ENCODE data around the gene SLC39A3.

SLC39A3 gene

DNA sequence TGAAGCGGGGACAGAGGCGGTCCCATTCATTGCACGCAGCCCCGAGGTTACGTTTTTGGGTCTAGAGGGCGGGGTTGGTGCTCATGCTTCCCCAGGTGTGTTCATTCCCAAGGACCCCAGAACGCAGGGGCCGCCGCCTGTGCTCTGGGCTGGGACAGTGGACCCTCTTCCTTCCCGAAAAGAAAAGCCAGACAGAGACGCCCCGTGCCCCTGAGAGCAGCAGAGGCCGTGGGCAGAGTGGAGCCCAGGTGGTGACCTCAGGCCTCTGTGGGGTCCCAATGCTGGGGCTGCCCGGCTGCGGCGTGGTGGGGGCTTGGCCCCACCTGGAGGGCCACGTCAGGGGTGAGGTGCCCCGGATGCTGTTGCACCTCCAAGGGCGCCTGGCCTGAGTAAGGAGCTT is 27.9 kb upstream of the SLC39A3 start:
- no peak for DNase-seq

DNA sequence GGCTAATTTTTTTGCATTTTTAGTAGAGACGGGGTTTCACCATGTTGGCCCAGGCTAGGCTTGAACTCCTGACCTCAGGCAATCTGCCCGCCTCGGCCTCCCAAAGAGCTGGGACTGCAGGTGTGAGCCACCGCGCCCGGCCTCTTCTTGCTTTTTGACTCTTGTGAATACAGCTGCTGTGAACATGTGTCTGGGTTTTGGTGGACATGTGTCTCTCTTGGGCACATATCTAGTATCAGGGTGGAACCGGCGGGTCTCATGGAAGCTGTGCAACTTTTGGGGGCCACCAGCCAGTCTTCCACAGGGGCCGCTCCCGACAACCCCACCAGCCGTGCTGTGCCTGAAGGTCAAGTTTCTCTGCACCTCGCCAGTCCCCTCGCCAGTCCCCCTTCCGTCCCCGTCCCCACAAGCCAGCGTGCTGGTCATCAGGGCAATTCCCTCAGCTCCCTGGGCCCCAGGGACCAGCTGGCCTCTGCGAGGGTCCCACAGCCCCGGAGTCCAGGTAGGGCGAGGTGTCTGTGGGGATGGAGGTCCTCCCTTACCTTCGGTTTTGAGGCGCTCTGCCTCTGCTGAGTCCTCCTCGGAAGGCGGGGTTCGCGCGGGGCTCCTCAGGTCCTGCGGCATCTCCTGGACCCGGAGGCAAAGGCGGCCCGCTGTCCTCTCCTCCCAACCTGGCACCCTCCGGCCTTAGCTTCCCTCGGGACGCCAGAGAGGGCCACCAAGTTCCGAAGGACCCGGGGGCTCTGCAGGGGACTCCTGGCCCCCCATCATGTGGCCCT is 27.0 kb upstream of the SLC39A3 start:
- no peak for DNase-seq

DNA sequence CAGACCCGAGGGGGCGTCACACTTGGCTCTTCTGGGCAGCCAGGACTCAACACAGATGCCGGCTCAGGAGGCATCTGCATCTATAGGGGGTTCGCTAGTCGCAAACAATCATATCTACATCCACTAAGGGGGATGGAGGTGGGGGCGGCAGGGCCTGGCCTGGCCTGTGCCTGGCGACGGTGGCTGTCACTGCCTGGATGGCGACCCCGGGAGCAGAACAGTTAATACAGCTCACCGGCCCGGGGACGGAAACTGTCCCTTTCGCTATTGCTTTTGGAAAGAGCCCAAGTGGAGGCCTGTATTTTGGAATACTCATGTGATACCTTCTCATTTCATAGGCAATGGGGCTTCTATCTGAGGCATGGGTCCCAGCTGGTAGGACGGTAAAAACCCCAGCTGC is 25.6 kb upstream of the SLC39A3 start:
- DNase-seq: no peak

DNA sequence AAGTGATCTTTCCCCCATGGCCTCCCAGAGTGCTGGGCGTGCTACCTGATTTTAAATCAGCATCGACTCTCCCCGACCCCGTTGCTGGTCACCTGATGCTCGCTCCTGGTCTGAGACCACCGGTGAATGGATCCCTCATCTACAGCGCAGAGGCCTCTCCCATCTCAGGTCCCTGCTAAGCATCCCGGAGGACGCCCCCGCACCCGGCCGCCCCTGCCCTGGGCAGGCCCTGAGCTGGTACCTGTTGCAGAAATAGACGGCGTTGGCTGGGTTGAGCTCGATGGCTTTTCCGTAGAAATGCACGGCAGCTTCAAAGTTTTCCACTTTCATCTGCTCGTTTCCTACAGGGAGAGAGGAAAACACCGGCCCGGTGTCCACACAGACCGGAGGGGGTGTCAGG is 25.1 kb upstream of the SLC39A3 start:
- no peak for DNase-seq

DNA sequence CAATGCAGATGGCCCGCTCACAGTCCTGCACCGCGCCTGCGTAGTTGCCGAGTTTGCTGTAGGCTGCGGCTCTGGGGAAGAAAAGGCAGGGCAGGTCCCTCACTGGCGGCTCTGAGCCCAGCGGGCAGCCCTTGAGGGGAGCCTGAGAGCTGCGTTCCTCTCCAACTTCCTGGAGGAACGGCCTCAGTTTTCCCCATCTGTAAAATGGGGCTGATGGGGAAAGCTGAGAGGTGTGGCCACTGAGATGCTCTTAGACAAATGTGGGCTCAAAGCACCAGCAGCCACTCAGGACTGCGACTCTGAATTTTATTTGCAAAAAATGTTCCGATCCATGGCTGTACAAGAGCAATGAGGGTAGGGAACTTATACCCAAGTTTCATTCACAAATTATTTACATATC is 23.9 kb upstream of the SLC39A3 start:
- no peak for DNase-seq

DNA sequence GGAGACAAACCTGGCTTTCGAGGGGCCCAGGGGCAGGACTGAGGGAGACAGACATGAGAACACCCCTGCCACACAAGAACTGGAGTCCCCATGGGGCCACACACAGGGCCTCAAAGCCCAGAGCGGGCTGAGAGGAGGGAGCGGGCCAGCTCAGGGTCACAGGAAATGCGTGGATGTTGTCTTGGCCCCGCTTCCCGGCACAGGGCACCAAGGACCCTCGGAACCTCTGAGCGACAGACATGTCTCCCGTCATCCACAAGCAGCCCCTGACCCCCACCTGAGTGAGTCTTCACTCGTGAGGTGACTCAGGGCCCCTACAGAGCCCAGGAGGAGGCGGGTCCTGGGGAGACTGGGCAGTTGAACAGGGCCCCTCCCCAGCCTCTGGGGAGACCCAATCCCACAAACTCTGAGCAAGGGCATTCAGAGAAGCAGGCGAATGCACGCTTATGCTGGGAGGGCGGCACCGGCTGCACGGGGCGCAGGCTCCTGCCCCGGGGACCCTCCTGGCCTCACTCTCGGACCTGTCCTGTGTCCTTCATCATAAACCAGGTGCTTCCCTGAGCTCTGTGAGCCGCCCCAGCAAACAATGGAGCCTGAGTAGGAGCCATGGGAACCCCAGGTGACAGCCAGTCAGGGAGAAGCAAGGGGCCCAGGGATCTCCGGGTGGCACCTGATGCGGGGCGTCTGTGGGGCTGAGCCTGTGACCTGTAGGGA is 23.1 kb upstream of the SLC39A3 start:
- DNase-seq: no peak

DNA sequence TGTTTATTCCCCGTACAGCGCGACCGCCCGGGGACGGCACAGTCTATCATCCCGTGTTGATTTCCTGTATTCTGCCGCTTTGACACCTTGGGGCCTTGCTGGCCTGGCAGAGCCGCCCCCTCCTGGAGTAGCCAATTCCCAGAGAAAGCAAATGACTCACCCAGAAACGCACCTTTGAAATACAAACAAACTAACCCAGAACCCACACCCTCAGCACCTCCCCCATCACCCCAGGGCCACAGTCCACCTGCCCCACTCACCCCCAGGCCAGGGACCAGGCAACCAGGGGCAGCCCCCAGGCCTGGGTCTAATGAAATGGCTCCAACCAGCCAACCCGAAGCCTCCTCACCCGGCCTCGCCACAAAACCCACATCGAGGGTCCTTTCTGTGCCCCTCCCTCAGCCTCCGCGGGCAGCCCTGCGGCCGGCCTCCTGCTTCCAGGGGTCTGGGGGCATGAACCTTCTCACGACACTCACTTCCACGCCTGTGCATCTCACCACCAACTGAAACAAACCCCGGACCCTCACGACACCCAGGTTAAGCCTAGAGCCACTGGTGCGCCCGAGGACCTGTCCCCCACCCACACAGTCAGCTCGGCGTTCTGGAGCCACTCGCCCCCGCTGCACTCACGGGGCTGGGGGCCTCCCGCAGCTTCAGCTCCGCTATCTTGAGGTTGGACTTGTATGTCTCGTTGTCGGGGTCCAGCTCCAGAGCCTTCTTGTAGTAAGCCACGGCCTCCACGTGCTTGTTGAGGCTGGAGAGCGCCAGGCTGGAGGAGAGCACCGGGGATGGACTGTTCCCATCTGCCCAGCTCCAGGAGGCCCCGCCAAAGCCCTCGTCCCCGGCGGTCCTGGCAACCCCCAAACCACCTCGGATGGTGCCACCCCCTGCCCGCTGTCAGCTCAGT is 22.3 kb upstream of the SLC39A3 start:
- no peak for DNase-seq

DNA sequence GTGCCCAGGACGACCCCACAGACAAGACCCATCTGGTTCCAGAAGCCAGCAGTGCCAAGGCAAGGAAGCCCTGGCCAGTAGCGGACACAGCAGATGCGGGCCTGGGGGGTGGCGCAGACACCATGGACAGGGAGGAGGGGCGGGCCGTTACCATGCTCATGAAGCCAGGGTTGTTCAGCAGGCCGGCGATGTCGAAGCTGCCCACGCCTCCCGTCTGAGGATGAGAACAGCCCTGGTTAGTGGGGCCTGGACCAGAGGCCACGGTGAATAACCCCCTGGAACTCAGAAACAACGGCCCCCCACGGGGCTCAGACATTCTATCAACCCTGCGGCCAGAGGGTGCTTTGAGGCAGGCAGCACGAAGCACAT is 21.5 kb upstream of the SLC39A3 start:
- no peak for DNase-seq

DNA sequence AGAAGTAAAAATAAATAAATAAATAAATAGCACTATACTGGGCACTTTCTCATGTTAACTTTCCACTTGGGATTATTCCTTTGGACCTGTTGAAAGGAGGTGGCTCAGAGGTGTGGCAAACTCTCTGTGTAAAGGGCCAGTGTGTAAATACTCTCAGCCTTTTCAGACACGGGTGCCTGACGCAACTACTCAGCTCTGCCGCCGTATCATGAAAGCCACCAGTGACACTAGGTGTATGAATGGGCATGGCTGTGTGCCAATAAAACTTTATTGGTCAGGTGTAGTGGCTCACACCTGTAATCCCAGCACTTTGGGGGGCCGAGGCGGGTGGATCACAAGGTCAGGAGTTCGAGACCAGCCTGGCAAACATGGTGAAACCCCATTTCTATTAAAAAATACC is 20.1 kb upstream of the SLC39A3 start:
- no peak for DNase-seq

DNA sequence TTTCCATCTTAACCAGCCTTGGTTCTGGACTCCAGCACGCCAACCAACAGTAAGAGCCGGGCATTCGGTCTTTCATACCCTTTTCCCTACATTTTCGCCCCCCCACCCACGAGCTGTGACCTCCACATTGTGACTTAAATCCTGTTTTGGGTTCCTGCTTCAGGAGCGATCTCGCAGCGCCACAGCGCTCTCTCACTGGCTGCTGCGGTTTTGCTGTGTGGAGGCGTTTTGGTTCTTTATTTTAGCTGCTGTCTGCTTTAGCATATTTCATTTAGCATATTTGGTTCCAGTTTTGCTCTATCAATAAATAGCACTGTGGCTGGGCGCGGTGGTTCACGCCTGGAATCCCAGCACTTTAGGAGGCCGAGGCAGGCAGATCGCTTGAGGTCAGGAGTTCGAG is 19.5 kb upstream of the SLC39A3 start:
- no peak for DNase-seq

DNA sequence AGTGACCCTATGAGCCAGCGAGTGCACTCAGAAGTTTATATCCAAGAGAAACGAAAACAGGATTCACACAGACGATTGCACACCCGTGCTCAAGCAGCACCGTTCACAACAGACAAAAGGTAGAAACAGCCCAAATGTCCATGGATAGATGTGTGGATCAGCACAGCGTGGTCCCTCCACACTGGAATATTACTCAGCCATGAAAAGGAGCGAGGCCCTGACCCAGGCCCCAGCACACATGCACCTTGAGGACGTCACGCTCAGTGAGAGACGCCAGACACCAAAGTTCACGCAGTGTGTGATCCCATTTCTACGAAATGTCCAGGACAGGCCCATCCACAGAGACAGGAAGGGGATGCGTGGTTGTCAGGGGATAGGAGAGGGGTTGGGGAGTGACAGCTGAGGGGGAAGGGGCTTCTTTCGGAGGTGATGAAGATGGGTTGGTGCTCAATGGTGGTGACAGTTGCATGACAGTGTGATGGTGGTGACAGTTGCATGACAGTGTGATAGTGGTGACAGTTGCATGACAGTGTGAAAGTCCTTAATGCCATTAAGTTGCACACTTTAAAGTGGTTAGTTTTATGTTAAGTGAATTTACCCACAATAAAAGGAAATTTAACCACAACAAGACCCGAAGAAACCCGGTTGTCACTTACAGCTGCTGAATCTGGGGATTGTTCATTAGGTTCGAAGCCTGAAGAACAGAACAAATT is 18.9 kb upstream of the SLC39A3 start:
- no peak for DNase-seq

DNA sequence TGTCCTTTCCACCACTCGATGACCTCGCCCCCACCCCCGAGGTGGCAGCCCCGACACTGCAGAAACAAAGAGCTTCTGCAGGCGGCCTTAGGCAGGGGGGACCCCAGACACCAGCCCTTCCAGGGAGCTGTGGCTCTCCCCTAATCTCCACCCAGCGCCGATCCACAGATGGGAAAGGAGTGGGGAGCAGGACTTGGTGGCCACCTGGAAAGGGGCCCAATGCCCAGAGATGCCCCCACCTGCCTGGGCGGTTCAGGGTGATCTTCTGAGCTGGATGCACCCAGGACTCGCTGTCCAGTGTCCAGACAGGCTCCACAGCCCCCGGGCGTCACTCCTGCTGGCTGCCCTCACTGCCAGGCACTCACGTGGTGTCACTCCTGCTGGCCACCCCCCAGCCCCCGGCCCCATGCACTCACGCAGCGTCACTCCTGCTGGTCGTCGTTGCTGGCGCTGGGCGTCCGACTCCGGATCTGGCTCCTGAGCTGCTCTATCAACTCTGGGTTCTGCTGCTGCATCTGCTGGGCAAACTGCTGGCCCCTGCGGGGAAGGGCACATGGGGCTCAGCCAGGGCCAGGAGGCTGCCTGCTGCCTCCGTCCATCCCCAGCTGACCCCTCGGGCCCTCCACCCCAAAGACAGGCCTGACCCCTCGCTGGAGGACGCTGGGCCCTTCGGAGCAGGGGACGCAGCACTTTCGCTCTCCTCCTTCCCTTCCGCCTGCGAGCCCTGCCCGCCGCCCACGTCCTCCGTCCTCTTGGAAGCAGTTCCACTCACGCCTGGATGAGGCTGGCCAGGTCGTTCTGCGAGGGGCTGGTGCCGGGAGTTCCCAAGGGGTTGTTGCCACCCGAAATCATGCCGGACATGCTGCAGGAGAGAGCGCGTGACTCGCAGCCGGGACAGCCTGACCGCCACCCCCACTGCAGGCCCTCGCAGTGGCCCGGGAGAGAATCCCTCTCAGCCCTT is 17.4 kb upstream of the SLC39A3 start:
- DNase-seq: no peak

DNA sequence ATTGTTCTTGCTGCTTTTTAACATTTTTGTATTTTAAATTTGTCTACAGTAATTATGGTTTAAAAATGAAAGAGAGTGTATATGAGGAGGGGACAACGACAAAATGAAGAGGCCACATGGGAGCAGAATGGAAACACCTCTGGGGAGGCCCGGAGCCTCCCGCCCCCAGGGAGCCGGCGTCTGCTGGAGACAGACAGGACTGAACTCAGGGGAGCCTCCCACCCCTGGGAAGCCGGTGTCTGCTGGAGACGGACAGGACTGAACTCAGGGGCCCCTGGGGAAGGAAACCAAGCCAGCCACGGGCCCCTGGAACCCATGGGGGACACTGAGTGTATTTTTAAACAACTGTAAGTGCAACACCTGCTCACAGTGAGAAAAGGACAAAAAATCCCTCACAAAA is 16.7 kb upstream of the SLC39A3 start:
- DNase-seq: no peak

DNA sequence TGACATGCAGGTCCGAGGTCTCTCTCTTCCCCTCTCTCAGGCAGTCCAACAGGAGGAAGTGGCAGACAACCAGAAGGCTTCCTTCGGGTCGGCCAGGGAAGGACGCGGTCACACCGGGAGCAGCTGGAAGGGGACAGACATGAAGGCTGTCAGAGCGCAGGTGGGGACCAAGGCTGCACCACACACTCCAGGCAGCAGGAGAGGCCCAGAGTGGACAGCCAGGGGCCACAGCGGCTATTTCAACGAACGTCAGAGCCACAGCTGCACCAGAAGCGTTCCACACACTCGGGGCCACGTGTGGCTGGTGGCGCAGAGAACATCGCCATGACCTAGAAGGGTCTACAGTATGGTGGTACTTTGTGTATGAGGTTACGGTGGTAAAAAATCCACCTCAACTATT is 16.0 kb upstream of the SLC39A3 start:
- no peak for DNase-seq

DNA sequence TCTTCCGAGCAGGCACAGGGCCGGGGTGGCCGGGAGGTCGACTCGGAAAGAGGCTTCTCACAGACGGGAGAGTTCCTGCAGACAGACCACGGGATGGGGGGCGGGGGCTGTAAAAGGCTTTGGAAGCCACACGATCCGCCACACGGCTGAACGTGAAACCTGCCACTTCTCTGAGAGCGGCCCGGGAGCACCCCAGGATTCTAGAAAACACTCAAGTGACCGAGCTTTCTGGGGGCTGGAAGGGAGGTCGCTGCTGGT is 15.6 kb upstream of the SLC39A3 start:
- DNase-seq: no peak

DNA sequence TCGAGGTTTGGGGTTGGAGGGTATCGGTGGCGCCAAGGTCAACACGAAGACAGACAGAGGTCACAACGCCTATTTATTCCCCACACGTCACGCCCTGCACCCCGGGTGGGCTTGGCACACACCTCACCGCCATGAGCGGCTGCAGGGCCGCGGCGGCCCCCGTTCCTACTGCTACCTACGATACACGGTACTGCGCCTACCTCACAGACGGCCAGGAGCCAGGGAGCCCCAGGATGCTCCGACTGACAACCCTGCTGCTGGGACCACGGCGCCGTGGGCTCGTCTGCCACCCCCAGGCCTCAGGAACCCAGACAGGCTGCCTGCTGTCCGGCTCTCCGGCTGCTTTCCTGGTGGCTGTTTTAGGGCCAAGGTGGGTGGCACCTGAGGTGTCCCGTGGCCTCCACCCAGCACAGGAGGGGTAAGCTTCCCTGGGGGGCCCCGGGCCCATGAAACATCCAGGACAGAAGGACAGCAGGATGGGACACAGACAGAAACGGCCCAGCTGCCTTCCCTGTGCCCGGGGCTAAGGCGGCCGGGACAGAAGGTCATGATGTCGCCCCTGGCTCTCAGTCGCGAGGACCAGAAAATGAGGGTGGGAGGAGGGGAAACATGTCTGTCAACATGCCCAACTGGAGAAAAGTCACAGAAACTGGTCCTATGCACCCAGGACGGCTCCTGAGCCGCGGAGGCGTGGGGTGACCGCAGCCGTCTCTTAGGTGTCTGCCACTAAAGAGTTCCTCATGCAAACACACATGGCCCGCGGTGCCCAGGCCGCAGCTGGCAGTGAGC is 15.0 kb upstream of the SLC39A3 start:
- DNase-seq: no peak

DNA sequence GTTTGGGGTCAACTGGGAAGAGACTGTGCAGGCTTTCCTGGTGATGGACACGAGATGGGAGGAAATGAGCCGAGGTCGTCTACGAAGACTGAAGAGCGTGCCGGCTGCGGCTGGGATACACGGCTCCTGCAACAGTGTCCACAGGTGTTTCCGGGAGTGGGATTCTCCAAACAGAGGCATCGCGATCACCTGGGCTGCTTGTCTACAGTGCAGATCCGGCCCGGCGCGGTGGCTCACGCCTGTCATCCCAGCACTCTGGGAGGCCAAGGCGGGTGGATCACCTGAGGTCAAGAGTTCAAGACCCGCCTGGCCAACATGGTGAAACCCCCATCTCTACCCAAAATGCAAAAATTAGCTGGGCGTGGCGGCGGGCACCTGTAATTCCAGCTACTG is 11.6 kb upstream of the SLC39A3 start:
- DNase-seq: no peak

DNA sequence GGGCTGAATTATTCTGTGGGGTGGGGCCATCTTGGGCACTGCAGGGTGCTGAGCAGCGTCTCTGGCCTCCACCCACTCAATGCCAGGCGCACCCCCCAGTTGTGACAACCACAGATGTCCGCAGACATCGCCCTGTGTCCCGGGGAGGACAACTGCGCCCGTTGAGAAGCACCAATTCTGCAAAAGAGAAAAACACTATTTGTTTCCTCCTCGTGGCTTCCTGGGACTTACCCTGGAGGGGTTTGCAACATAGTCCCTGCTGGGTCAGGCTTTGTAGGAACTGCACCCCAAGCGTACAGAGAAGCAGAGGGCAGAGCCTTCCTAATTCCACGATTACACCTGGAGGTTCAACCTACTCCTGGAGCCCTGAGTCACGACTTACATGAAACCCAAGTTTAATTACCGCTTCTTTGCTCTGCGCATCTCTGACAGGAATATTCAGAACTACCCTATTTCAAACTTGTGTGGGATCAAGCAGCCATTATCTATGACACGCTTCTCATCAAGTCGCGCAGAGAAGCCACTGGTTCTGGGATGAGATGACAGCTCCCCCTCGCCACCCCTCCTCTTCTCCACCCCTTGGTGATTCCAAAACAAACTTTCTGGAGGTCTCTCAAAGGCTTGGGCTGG is 11.1 kb upstream of the SLC39A3 start:
- no peak for DNase-seq

DNA sequence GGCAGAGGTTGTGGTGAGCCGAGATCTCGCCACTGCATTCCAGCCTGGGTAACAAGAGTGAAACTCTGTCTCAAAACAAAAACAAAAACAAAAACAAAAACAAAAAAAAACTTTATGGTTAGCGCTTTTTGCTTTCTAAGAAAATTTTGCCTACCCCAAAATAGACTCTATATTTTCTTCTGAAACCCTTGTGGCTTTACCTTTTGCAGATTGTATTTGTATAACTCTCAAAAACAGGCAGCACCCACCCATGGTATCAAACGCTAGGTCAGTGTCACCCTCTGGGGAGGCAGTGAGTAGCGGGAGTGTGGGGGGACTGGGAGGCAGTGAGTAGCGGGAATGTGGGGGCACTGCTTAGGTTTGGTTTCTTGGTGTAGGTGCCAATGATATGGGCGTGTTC is 7.5 kb upstream of the SLC39A3 start:
- no peak for DNase-seq

DNA sequence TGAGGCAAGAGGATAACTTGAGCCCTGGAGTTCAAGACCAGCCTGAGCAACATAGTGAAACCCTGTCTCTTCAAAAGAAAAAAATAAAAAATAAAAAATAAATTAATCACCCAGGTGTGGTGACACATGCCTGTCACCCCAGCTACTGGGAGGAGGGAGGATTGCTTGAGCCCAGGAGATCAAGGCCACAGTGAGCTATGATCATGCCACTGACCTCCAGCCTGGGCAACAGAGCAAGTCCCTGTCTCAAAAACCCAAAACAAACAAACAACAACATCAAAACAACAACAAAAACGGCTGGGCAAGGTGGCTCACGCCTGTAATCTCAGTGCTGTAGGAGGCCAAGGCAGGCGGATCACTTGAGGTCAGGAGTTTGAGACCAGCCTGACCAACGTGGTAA is 4.3 kb upstream of the SLC39A3 start:
- DNase-seq: no peak

DNA sequence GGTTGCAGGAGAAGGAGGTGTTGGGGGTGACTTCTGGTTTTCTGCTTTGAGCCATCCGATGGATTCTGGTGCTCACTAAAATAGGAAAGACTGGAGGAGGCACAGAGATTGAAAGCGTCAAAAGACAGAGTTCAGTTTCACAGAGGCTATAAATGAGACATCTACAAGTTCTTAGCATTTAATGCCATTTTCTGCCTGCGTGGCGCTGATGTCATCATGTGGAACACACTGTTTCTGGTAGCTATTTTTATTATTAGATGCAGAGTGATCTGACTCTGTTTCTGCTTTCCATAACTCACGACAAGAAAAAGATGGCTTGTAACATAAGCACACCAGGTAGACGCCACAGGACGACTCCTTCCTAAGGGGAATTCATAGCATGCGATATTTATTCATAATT is 3.3 kb upstream of the SLC39A3 start:
- no peak for DNase-seq

Measured in NCI-H1694 treated with DMSO at 0.1 percent for 48 hours (cell line).